ENCODE measurements around the gene FOXR1.
"Not testable (repeated sequence)": the region's sequence is repeated elsewhere in the genome, so short reads cannot be mapped to it uniquely, and the experiment has no call there.

Gene FOXR1

GRCh38 chr11:118973985-118974384 is 2.4 kb downstream of the FOXR1 start:
- H3K4me3 ChIP-seq (ENCODE audit: low read length), result no peak overlapping the region
- no peak for DNase-seq (ENCODE audit: low read depth, low spot score)
- H3K36me3 ChIP-seq (ENCODE audit: control insufficient read depth, insufficient read depth, low read length), result no peaks in the 10 kb centered on the region
- H3K9me3 ChIP-seq (ENCODE audit: control insufficient read depth, insufficient read depth, low read length), result no peaks in the 10 kb centered on the region; the same call in 1 of the 2 replicates
- no CpG with 5 or more reads among the region's 2 CpGs for WGBS (ENCODE audit: insufficient coverage, insufficient read length)
- H3K4me1 ChIP-seq (ENCODE audit: control insufficient read depth, insufficient read depth, low read length), result no peaks in the 10 kb centered on the region
- H3K27ac ChIP-seq (ENCODE audit: low read length), result no peak overlapping the region
- no peaks in the 10 kb centered on the region for H3K27me3 ChIP-seq (ENCODE audit: control insufficient read depth, insufficient read depth, low read length)

- no CpG with 5 or more reads among the region's 15 CpGs for WGBS (ENCODE audit: insufficient coverage, insufficient read length)
Measured at GRCh38 chr11:118975771-118976709, 4.5 kb downstream of the FOXR1 start.

GRCh38 chr11:118979434-118979833 is 7.9 kb downstream of the FOXR1 start:
- no CpG with 5 or more reads among the region's 9 CpGs for WGBS (ENCODE audit: insufficient coverage, insufficient read length)
- Histone ChIP-seq H3K27me3 (ENCODE audit: control insufficient read depth, insufficient read depth, low read length) (no peaks in the 10 kb centered on the region), H3K9me3 (ENCODE audit: control insufficient read depth, insufficient read depth, low read length) (no peaks in the 10 kb centered on the region; the same call in 1 of the 2 replicates), H3K27ac (ENCODE audit: low read length) (no peak overlapping the region), H3K4me1 (ENCODE audit: control insufficient read depth, insufficient read depth, low read length) (peaks cover 4% of the 10 kb centered on the region), H3K36me3 (ENCODE audit: control insufficient read depth, insufficient read depth, low read length) (no peaks in the 10 kb centered on the region), H3K4me3 (ENCODE audit: low read length) (no peak overlapping the region)
- DNase-seq (ENCODE audit: low read depth, low spot score), result no peak

More at GRCh38 chr11:118975771-118976709, 4.5 kb downstream of the FOXR1 start:
- H3K4me1 ChIP-seq (ENCODE audit: control insufficient read depth, insufficient read depth, low read length), result peaks cover 4% of the 10 kb centered on the region
- H3K27me3 ChIP-seq (ENCODE audit: control insufficient read depth, insufficient read depth, low read length), result no peaks in the 10 kb centered on the region
- no peaks in the 10 kb centered on the region for H3K36me3 ChIP-seq (ENCODE audit: control insufficient read depth, insufficient read depth, low read length)
- no peak overlapping the region for H3K27ac ChIP-seq (ENCODE audit: low read length)
- DNase-seq (ENCODE audit: low read depth, low spot score), result no peak
- H3K9me3 ChIP-seq (ENCODE audit: control insufficient read depth, insufficient read depth, low read length), result no peaks in the 10 kb centered on the region; the same call in 1 of the 2 replicates
- H3K4me3 ChIP-seq (ENCODE audit: low read length), result no peak overlapping the region

- H3K27ac ChIP-seq (ENCODE audit: low read length), result no peak overlapping the region
- DNase-seq (ENCODE audit: low read depth, low spot score), result no peak
- H3K27me3 ChIP-seq (ENCODE audit: control insufficient read depth, insufficient read depth, low read length), result no peaks in the 10 kb centered on the region
- no CpG with 5 or more reads among the region's 21 CpGs for WGBS (ENCODE audit: insufficient coverage, insufficient read length)
- H3K4me3 ChIP-seq (ENCODE audit: low read length), result no peak overlapping the region
- peaks cover 4% of the 10 kb centered on the region for H3K4me1 ChIP-seq (ENCODE audit: control insufficient read depth, insufficient read depth, low read length)
- no peaks in the 10 kb centered on the region for H3K36me3 ChIP-seq (ENCODE audit: control insufficient read depth, insufficient read depth, low read length)
- H3K9me3 ChIP-seq (ENCODE audit: control insufficient read depth, insufficient read depth, low read length), result no peaks in the 10 kb centered on the region; the same call in 1 of the 2 replicates
Measured at GRCh38 chr11:118980191-118980881, 8.8 kb downstream of the FOXR1 start.

- not testable (repeated sequence) for H3K27me3 ChIP-seq (ENCODE audit: control insufficient read depth, insufficient read depth, low read length); H3K9me3 ChIP-seq (ENCODE audit: control insufficient read depth, insufficient read depth, low read length); H3K4me1 ChIP-seq (ENCODE audit: control insufficient read depth, insufficient read depth, low read length); H3K36me3 ChIP-seq (ENCODE audit: control insufficient read depth, insufficient read depth, low read length); H3K4me3 ChIP-seq (ENCODE audit: low read length); H3K27ac ChIP-seq (ENCODE audit: low read length); DNase-seq (ENCODE audit: low read depth, low spot score)
- WGBS (ENCODE audit: insufficient coverage, insufficient read length), result no CpG with 5 or more reads among the region's 8 CpGs
Measured at GRCh38 chr11:118984337-118984736, 12.8 kb downstream of the FOXR1 start.

- H3K9me3 ChIP-seq (ENCODE audit: control insufficient read depth, insufficient read depth, low read length), result no peaks in the 10 kb centered on the region
Measured at GRCh38 chr11:118984825-118985224, 13.3 kb downstream of the FOXR1 start.

GRCh38 chr11:118988280-118988679 is 16.7 kb downstream of the FOXR1 start:
- Histone ChIP-seq H3K9me3 (ENCODE audit: control insufficient read depth, insufficient read depth, low read length) (no peaks in the 10 kb centered on the region), H3K4me3 (ENCODE audit: low read length) (no peak overlapping the region), H3K27me3 (ENCODE audit: control insufficient read depth, insufficient read depth, low read length) (no peaks in the 10 kb centered on the region), H3K27ac (ENCODE audit: low read length) (no peak overlapping the region), H3K36me3 (ENCODE audit: control insufficient read depth, insufficient read depth, low read length) (no peaks in the 10 kb centered on the region), H3K4me1 (ENCODE audit: control insufficient read depth, insufficient read depth, low read length) (no peaks in the 10 kb centered on the region)
- DNase-seq (ENCODE audit: low read depth, low spot score), result no peak
- WGBS (ENCODE audit: insufficient coverage, insufficient read length), result no CpG with 5 or more reads among the region's 5 CpGs

More at GRCh38 chr11:118984825-118985224, 13.3 kb downstream of the FOXR1 start:
- Histone ChIP-seq H3K27me3 (ENCODE audit: control insufficient read depth, insufficient read depth, low read length) (no peaks in the 10 kb centered on the region), H3K4me3 (ENCODE audit: low read length) (no peak overlapping the region), H3K27ac (ENCODE audit: low read length) (no peak overlapping the region), H3K4me1 (ENCODE audit: control insufficient read depth, insufficient read depth, low read length) (peaks cover 4% of the 10 kb centered on the region), H3K36me3 (ENCODE audit: control insufficient read depth, insufficient read depth, low read length) (no peaks in the 10 kb centered on the region)
- no CpG with 5 or more reads among the region's 2 CpGs for WGBS (ENCODE audit: insufficient coverage, insufficient read length)
- no peak for DNase-seq (ENCODE audit: low read depth, low spot score)

GRCh38 chr11:118991486-118992038 is 20.0 kb downstream of the FOXR1 start:
- not testable (repeated sequence) for H3K27ac ChIP-seq (ENCODE audit: low read length); DNase-seq (ENCODE audit: low read depth, low spot score); H3K4me1 ChIP-seq (ENCODE audit: control insufficient read depth, insufficient read depth, low read length); H3K27me3 ChIP-seq (ENCODE audit: control insufficient read depth, insufficient read depth, low read length); H3K9me3 ChIP-seq (ENCODE audit: control insufficient read depth, insufficient read depth, low read length); H3K4me3 ChIP-seq (ENCODE audit: low read length); H3K36me3 ChIP-seq (ENCODE audit: control insufficient read depth, insufficient read depth, low read length)
- WGBS (ENCODE audit: insufficient coverage, insufficient read length), result no CpG with 5 or more reads among the region's 44 CpGs

GRCh38 chr11:118996926-118997626 is 25.5 kb downstream of the FOXR1 start:
- peak overlapping the region; percentile 70; the same call in 1 of the 2 replicates for H3K4me3 ChIP-seq (ENCODE audit: low read length)
- no peak overlapping the region for H3K27ac ChIP-seq (ENCODE audit: low read length)
- no peaks in the 10 kb centered on the region for H3K4me1 ChIP-seq (ENCODE audit: control insufficient read depth, insufficient read depth, low read length)
- H3K27me3 ChIP-seq (ENCODE audit: control insufficient read depth, insufficient read depth, low read length), result no peaks in the 10 kb centered on the region
- DNase-seq (ENCODE audit: low read depth, low spot score), result no peak
- no peaks in the 10 kb centered on the region for H3K36me3 ChIP-seq (ENCODE audit: control insufficient read depth, insufficient read depth, low read length)
- no CpG with 5 or more reads among the region's 22 CpGs for WGBS (ENCODE audit: insufficient coverage, insufficient read length)
- no peaks in the 10 kb centered on the region for H3K9me3 ChIP-seq (ENCODE audit: control insufficient read depth, insufficient read depth, low read length)

Measured in iPS DF 6.9 (cell line).